Osteocyte (in vitro differentiated cells): ENCODE results near the gene ATP4A. TPM values are rescaled to one million over a fixed set of nuclear protein-coding genes. Genes with fewer than 3 reads are reported as not detected.

Source experiments
- DNase-seq: peaks from one replicate; pipeline ENCODE4 v3.0.0; 2021; ENCODE audit warnings: mixed read lengths; ENCODE audit not compliant: unreplicated experiment; ENCODE audit errors: extremely low spot score
- H3K27ac Mint-ChIP-seq: one replicate; pipeline ENCODE4 v1.8.0; 2021; ENCODE audit warnings: mild to moderate bottlenecking, mixed read lengths; ENCODE audit not compliant: unreplicated experiment
- H3K27me3 Mint-ChIP-seq: one replicate; pipeline ENCODE4 v1.8.0; 2021; ENCODE audit warnings: mixed read lengths; ENCODE audit not compliant: unreplicated experiment
- H3K36me3 Mint-ChIP-seq: one replicate; pipeline ENCODE4 v1.8.0; 2021; ENCODE audit warnings: mixed read lengths; ENCODE audit not compliant: unreplicated experiment
- H3K4me1 Mint-ChIP-seq: one replicate; pipeline ENCODE4 v1.8.0; 2021; ENCODE audit warnings: mixed read lengths; ENCODE audit not compliant: unreplicated experiment
- H3K4me3 Mint-ChIP-seq: one replicate; pipeline ENCODE4 v1.8.0; 2021; ENCODE audit warnings: mild to moderate bottlenecking, moderate library complexity, mixed read lengths; ENCODE audit not compliant: unreplicated experiment
- H3K9me3 Mint-ChIP-seq: one replicate; pipeline ENCODE4 v1.8.0; 2021; ENCODE audit warnings: mixed read lengths; ENCODE audit not compliant: unreplicated experiment
- total RNA-seq: library from RNA; stranded (reverse); gene quantifications from 2 replicates; pipeline ENCODE4 v1.2.1, GENCODE V29; 2021
- TF ChIP-seq, protein P1 (sequence below): fragments of 200-600 bp; sonication (generic); IDR thresholded peaks from 2 replicates; pipeline ENCODE4 v1.5.0; 2021; ENCODE audit warnings: antibody characterized with exemption, mild to moderate bottlenecking, moderate library complexity

ATP4A gene
- total RNA-seq, 1 donor from 2014 or later, result not detected

DNA sequence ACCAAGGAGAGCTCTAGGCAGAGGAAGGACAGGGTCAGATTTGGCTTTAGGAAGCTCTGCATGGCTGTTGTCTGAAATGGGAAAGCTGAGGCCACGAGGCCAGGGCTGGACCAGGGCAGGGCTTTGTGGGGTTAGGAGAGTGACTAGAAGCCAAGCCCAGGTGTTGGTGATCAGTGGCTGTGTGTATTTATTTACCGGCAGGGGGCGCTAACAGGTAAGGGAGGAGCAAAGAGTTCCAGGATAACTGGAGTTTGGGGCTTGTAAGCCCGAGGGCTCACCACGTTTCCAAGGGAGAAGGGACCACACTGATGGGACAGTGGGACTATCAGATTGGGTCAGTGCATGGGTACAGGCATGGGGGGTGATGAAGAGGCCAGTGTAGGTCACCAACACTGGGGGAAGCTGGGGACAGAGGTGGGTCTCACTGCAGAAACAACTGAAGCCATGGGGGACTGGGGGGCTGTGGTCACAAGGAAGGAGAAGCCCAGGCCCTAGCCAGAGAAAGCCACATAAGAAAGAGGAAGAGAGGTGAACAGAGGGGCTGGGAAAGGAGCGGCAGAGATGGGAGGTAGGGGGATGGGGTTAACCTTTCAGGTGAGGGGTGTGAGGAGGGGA lies 14.2 kb downstream of the ATP4A start:
- Mint-ChIP-seq H3K4me1 (peaks cover 21% of the 10 kb centered on the region), H3K4me3 (no peak overlapping the region), H3K27ac (no peak overlapping the region), H3K9me3 (no peaks in the 10 kb centered on the region), H3K27me3 (no peaks in the 10 kb centered on the region), H3K36me3 (no peaks in the 10 kb centered on the region)
- no peak for DNase-seq
- TF ChIP-seq, protein P1, sequence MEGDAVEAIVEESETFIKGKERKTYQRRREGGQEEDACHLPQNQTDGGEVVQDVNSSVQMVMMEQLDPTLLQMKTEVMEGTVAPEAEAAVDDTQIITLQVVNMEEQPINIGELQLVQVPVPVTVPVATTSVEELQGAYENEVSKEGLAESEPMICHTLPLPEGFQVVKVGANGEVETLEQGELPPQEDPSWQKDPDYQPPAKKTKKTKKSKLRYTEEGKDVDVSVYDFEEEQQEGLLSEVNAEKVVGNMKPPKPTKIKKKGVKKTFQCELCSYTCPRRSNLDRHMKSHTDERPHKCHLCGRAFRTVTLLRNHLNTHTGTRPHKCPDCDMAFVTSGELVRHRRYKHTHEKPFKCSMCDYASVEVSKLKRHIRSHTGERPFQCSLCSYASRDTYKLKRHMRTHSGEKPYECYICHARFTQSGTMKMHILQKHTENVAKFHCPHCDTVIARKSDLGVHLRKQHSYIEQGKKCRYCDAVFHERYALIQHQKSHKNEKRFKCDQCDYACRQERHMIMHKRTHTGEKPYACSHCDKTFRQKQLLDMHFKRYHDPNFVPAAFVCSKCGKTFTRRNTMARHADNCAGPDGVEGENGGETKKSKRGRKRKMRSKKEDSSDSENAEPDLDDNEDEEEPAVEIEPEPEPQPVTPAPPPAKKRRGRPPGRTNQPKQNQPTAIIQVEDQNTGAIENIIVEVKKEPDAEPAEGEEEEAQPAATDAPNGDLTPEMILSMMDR, result peak; percentile 70

DNA sequence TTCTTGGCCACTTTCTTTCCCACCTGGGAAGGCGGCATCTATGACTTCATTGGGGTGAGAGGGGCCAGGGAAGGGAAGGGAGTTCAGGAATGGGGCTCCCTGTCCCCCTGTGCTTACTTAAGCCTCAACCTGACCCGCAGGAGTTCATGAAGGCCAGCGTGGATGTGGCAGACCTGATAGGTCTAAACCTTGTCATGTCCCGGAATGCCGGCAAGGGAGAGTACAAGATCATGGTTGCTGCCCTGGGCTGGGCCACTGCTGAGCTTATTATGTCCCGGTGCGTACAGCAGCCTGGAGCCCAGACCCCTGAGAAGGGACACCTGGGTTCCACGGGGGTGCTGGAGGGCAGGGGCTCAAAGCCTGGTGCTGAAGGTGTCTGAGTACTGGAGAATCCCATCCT lies 16.9 kb downstream of the ATP4A start:
- H3K27ac Mint-ChIP-seq, result peak overlapping the region; percentile 72
- no peaks in the 10 kb centered on the region for H3K9me3 Mint-ChIP-seq
- no peaks in the 10 kb centered on the region for H3K36me3 Mint-ChIP-seq
- peaks cover 23% of the 10 kb centered on the region for H3K4me1 Mint-ChIP-seq
- no peak for DNase-seq
- peak overlapping the region; percentile 88 for H3K4me3 Mint-ChIP-seq
- TF ChIP-seq, protein P1, result no peak
- H3K27me3 Mint-ChIP-seq, result no peaks in the 10 kb centered on the region

DNA sequence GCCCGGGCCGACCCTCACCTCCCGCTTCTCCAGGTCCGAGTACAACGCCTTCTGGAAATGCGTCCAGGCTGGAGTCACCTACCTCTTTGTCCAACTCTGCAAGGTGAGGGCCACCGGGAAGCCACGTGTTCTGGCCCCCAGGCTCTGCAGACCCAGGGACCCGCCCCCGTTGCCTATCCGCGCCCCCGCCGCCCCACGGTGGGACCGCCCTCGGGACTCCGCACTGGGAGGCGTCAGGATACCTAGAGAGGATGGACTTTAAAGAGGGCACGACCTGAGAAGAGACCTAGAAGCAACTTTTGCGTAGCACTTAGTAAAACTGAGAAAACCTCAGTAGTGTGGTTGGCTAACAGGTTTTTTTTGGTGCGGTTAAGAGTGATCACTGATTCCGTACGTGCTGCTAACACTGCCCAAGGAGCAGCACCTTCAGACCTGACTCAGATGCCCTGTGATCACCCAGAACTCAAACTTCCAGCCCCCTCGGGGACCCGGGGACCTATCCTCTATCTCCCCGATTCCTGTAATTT lies 17.5 kb downstream of the ATP4A start:
- Mint-ChIP-seq H3K4me3 (peak overlapping the region; percentile 88), H3K36me3 (no peaks in the 10 kb centered on the region), H3K4me1 (peaks cover 23% of the 10 kb centered on the region), H3K9me3 (no peaks in the 10 kb centered on the region), H3K27ac (peak overlapping the region; percentile 78), H3K27me3 (no peaks in the 10 kb centered on the region)
- TF ChIP-seq, protein P1, result no peak
- no peak for DNase-seq

DNA sequence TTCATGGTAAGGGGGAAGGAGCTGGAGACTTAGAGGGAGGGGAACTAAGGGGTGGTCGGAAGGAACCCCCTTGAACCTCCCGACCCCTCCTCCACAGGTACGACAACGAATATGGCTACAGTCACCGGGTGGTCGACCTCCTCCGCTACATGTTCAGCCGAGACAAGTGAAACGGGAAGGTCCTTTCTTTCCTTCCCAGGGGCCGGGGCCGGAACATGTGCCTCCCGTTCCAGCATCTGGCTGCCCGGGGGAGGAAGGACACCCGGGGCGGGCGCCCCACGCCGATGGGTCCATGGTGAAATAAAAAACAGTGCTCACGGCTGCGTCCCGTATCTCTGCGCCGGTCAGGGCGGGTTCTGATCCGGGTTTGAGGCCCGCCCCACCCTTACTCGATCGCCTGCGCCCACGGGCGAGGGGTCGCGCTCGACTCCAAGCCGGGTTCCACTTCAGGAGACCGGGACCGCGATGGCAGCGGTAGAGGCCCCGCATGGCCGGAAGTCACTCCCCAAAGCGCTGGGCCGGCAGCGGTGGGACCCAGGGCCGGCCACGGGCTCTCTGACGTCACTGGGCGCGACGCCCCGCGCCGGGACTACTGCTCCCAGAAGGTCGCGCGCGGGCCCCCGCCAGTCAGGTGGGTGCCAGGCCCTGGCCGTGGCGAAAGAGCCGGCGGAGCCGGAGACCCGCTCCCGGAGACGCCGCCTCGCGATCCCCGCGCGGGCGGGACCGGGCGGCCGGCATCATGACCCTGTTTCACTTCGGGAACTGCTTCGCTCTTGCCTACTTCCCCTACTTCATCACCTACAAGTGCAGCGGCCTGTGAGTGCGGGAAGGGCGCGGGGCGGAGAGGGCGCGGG lies 18.2 kb downstream of the ATP4A start, which contains the start of gene TMEM147:
Gene TMEM147, plus strand, starts transcription at position 626 of the 854 bp plus-strand sequence. Its CDS starts 114 bp downstream, at position 740.
- Mint-ChIP-seq H3K4me1 (peaks cover 23% of the 10 kb centered on the region), H3K36me3 (no peaks in the 10 kb centered on the region), H3K9me3 (no peaks in the 10 kb centered on the region), H3K27me3 (no peaks in the 10 kb centered on the region), H3K4me3 (peak within 1 kb of the TSS; percentile 88), H3K27ac (peak within 1 kb of the TSS; percentile 87)
- DNase-seq, result peak; percentile 95
- TF ChIP-seq, protein P1, result no peak
